GM23338 (cell line): Measurements from ENCODE around the gene ITGB5. TPM values are rescaled to one million over a fixed set of nuclear protein-coding genes. Genes with fewer than 3 reads are reported as not detected.

Experiments
- ATAC-seq: fragments of 200-7000 bp; cut with Tn5 transposase; 3 replicates; pipeline ENCODE4 v1.9.1; 2020
- DNase-seq: peaks from one replicate; pipeline ENCODE4 v3.0.0-alpha.2; 2015; ENCODE audit warnings: low spot score
- H2AFZ ChIP-seq: fragments of 200-600 bp; sonication (generic); 2 replicates; pipeline ENCODE4 v1.8.0; 2016; ENCODE audit warnings: antibody characterized with exemption, mild to moderate bottlenecking, moderate library complexity
- H3F3A ChIP-seq: fragments of 200-600 bp; sonication (generic); replicated peaks from 2 replicates; pipeline ENCODE4 v1.8.0; 2017; ENCODE audit warnings: antibody characterized with exemption, mixed run types, low read depth
- H3K27ac ChIP-seq: fragments of 200-600 bp; sonication (generic); 2 replicates; pipeline ENCODE4 v1.6.1; 2016; ENCODE audit warnings: low read depth
- H3K27me3 ChIP-seq: fragments of 200-600 bp; sonication (generic); 2 replicates; pipeline ENCODE4 v1.8.0; 2016; ENCODE audit warnings: mild to moderate bottlenecking, mixed run types, moderate library complexity; ENCODE audit not compliant: insufficient read depth
- H3K36me3 ChIP-seq: fragments of 200-600 bp; sonication (generic); 2 replicates; pipeline ENCODE4 v1.8.0; 2016; ENCODE audit warnings: mild to moderate bottlenecking; ENCODE audit not compliant: insufficient read depth
- H3K4me1 ChIP-seq: fragments of 200-600 bp; sonication (generic); 2 replicates; pipeline ENCODE4 v1.8.0; 2016; ENCODE audit warnings: mild to moderate bottlenecking, moderate library complexity; ENCODE audit not compliant: insufficient read depth
- H3K4me2 ChIP-seq: fragments of 200-600 bp; sonication (generic); 2 replicates; pipeline ENCODE4 v1.7.1; 2017; ENCODE audit warnings: mixed run types
- H3K4me3 ChIP-seq: fragments of 200-600 bp; sonication (generic); 2 replicates; pipeline ENCODE4 v1.6.1; 2016; ENCODE audit warnings: mixed run types
- H3K79me2 ChIP-seq: fragments of 200-600 bp; sonication (generic); replicated peaks from 2 replicates; pipeline ENCODE4 v1.8.0; 2017; ENCODE audit warnings: mild to moderate bottlenecking; ENCODE audit not compliant: insufficient read depth
- H3K9me2 ChIP-seq: fragments of 200-600 bp; sonication (generic); 2 replicates; pipeline ENCODE4 v1.8.0; 2017; ENCODE audit not compliant: insufficient read depth
- H4K20me1 ChIP-seq: fragments of 200-600 bp; sonication (generic); replicated peaks from 2 replicates; pipeline ENCODE4 v1.8.0; 2017; ENCODE audit warnings: mild to moderate bottlenecking; ENCODE audit not compliant: insufficient read depth
- H3K27ac Mint-ChIP-seq: 2 replicates; pipeline ENCODE4 v1.8.0; 2020; ENCODE audit warnings: inconsistent platforms, mild to moderate bottlenecking, moderate library complexity, mixed read lengths
- H3K27me3 Mint-ChIP-seq: 3 replicates; pipeline ENCODE4 v1.8.0; 2022; ENCODE audit warnings: low read depth, mild to moderate bottlenecking, moderate library complexity, mixed read lengths, inconsistent platforms; ENCODE audit not compliant: insufficient read depth, poor library complexity
- H3K36me3 Mint-ChIP-seq: 3 replicates; pipeline ENCODE4 v1.8.0; 2021; ENCODE audit warnings: low read depth, mild to moderate bottlenecking, inconsistent platforms, moderate library complexity, mixed read lengths
- H3K4me1 Mint-ChIP-seq: 3 replicates; pipeline ENCODE4 v1.8.0; 2020; ENCODE audit warnings: mild to moderate bottlenecking, inconsistent platforms, mixed read lengths
- H3K4me3 Mint-ChIP-seq: 3 replicates; pipeline ENCODE4 v1.8.0; 2021; ENCODE audit warnings: moderate library complexity, mild to moderate bottlenecking, inconsistent platforms, mixed read lengths
- H3K9me3 Mint-ChIP-seq: 3 replicates; pipeline ENCODE4 v1.8.0; 2020; ENCODE audit warnings: moderate library complexity, mild to moderate bottlenecking, inconsistent platforms, mixed read lengths
- CREB1 ChIP-seq: fragments of 250-450 bp; sonication (Bioruptor Pico); IDR thresholded peaks from 2 replicates; pipeline ENCODE4 v1.5.0; 2020; ENCODE audit warnings: low read depth, mild to moderate bottlenecking, moderate library complexity
- CTCF ChIP-seq, 2 experiments: fragments of 200-600 bp in 1 of 2; sonication (generic) in 1 of 2; conservative IDR thresholded peaks; 2 replicates each; pipeline versions ENCODE4 v1.5.1 to v1.6.1; 2016 to 2017; ENCODE audit warnings: antibody characterized with exemption in 2 of 2, low read depth in 2 of 2, mild to moderate bottlenecking in 2 of 2, moderate library complexity in 1 of 2
- ETS1 ChIP-seq: IDR thresholded peaks from 2 replicates; pipeline ENCODE4 v1.6.1; 2016; ENCODE audit warnings: antibody characterized with exemption
- EZH2 ChIP-seq: fragments of 200-600 bp; sonication (generic); IDR thresholded peaks from one replicate; pipeline ENCODE4 v1.8.0; 2017; ENCODE audit warnings: antibody characterized with exemption, mild to moderate bottlenecking, low read depth; ENCODE audit not compliant: unreplicated experiment
- EZH2phosphoT487 ChIP-seq: fragments of 200-600 bp; sonication (generic); IDR thresholded peaks from one replicate; pipeline ENCODE4 v1.8.1; 2018; ENCODE audit warnings: antibody characterized with exemption; ENCODE audit not compliant: unreplicated experiment
- JUNB ChIP-seq: IDR thresholded peaks from one replicate; pipeline ENCODE4 v1.6.1; 2016; ENCODE audit warnings: antibody characterized with exemption; ENCODE audit not compliant: unreplicated experiment
- NANOG ChIP-seq: IDR thresholded peaks from 2 replicates; pipeline ENCODE4 v1.6.1; 2016; ENCODE audit warnings: antibody characterized with exemption, borderline replicate concordance
- STAT1 ChIP-seq: IDR thresholded peaks from one replicate; pipeline ENCODE4 v1.6.1; 2016; ENCODE audit warnings: antibody characterized with exemption; ENCODE audit not compliant: unreplicated experiment
- ZNF114 ChIP-seq: fragments of 250-450 bp; sonication (Bioruptor Pico); IDR thresholded peaks from 2 replicates; pipeline ENCODE4 v1.5.0; 2020; ENCODE audit warnings: mild to moderate bottlenecking, moderate library complexity
- polyA plus RNA-seq: library from polyadenylated mRNA; unstranded; fragments of >200 nt; fragmentation: Nextera tagmentation; extraction: Ambion mirVana; gene quantifications from 2 replicates; pipeline ENCODE4 v1.2.1, GENCODE V29; 2016
- total RNA-seq: library from RNA; depleted of rRNA; stranded (reverse); fragments of >200 nt; shearing (Covaris generic); gene quantifications from 2 replicates; pipeline ENCODE4 v1.2.3, GENCODE V29; 2014
- TF ChIP-seq, protein P1 (sequence below): fragments of 250-450 bp; sonication (Bioruptor Pico); IDR thresholded peaks from 2 replicates; pipeline ENCODE4 v1.5.0; 2020; ENCODE audit warnings: mild to moderate bottlenecking, moderate library complexity
- TF ChIP-seq, protein P2 (sequence below): IDR thresholded peaks from one replicate; pipeline ENCODE4 v1.6.1; 2018; ENCODE audit warnings: antibody characterized with exemption; ENCODE audit not compliant: unreplicated experiment

Gene ITGB5
- total and polyA plus RNA-seq, 2 experiments from 2014 or later, result 68.2 to 269 TPM

GRCh38 chr3:124856677-124857076 is 30.5 kb downstream of the ITGB5 start:
- ATAC-seq (no peak), DNase-seq (no peak)
- Mint-ChIP-seq H3K27ac (no peak overlapping the region), H3K4me1 (peaks cover 26% of the 10 kb centered on the region), H3K9me3 (no peaks in the 10 kb centered on the region), H3K27me3 (no peaks in the 10 kb centered on the region), H3K4me3 (no peak overlapping the region), H3K36me3 (peaks cover 44% of the 10 kb centered on the region)
- no peak overlapping the region for H3K4me3 ChIP-seq
- H3K4me1 ChIP-seq, result peaks cover 15% of the 10 kb centered on the region
- no peak overlapping the region for H3K4me2 ChIP-seq
- no peaks in the 10 kb centered on the region for H3K27me3 ChIP-seq
- H3K27ac ChIP-seq, result no peak overlapping the region
- TF ChIP-seq, protein P1, sequence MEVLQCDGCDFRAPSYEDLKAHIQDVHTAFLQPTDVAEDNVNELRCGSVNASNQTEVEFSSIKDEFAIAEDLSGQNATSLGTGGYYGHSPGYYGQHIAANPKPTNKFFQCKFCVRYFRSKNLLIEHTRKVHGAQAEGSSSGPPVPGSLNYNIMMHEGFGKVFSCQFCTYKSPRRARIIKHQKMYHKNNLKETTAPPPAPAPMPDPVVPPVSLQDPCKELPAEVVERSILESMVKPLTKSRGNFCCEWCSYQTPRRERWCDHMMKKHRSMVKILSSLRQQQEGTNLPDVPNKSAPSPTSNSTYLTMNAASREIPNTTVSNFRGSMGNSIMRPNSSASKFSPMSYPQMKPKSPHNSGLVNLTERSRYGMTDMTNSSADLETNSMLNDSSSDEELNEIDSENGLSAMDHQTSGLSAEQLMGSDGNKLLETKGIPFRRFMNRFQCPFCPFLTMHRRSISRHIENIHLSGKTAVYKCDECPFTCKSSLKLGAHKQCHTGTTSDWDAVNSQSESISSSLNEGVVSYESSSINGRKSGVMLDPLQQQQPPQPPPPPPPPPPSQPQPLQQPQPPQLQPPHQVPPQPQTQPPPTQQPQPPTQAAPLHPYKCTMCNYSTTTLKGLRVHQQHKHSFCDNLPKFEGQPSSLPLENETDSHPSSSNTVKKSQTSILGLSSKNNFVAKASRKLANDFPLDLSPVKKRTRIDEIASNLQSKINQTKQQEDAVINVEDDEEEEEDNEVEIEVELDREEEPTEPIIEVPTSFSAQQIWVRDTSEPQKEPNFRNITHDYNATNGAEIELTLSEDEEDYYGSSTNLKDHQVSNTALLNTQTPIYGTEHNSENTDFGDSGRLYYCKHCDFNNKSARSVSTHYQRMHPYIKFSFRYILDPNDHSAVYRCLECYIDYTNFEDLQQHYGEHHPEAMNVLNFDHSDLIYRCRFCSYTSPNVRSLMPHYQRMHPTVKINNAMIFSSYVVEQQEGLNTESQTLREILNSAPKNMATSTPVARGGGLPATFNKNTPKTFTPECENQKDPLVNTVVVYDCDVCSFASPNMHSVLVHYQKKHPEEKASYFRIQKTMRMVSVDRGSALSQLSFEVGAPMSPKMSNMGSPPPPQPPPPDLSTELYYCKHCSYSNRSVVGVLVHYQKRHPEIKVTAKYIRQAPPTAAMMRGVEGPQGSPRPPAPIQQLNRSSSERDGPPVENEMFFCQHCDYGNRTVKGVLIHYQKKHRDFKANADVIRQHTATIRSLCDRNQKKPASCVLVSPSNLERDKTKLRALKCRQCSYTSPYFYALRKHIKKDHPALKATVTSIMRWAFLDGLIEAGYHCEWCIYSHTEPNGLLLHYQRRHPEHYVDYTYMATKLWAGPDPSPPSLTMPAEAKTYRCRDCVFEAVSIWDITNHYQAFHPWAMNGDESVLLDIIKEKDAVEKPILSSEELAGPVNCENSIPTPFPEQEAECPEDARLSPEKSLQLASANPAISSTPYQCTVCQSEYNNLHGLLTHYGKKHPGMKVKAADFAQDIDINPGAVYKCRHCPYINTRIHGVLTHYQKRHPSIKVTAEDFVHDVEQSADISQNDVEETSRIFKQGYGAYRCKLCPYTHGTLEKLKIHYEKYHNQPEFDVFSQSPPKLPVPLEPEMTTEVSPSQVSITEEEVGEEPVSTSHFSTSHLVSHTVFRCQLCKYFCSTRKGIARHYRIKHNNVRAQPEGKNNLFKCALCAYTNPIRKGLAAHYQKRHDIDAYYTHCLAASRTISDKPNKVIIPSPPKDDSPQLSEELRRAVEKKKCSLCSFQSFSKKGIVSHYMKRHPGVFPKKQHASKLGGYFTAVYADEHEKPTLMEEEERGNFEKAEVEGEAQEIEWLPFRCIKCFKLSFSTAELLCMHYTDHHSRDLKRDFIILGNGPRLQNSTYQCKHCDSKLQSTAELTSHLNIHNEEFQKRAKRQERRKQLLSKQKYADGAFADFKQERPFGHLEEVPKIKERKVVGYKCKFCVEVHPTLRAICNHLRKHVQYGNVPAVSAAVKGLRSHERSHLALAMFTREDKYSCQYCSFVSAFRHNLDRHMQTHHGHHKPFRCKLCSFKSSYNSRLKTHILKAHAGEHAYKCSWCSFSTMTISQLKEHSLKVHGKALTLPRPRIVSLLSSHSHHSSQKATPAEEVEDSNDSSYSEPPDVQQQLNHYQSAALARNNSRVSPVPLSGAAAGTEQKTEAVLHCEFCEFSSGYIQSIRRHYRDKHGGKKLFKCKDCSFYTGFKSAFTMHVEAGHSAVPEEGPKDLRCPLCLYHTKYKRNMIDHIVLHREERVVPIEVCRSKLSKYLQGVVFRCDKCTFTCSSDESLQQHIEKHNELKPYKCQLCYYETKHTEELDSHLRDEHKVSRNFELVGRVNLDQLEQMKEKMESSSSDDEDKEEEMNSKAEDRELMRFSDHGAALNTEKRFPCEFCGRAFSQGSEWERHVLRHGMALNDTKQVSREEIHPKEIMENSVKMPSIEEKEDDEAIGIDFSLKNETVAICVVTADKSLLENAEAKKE (CRISPR knock-in tag), result no peak
- TF ChIP-seq, protein P2, sequence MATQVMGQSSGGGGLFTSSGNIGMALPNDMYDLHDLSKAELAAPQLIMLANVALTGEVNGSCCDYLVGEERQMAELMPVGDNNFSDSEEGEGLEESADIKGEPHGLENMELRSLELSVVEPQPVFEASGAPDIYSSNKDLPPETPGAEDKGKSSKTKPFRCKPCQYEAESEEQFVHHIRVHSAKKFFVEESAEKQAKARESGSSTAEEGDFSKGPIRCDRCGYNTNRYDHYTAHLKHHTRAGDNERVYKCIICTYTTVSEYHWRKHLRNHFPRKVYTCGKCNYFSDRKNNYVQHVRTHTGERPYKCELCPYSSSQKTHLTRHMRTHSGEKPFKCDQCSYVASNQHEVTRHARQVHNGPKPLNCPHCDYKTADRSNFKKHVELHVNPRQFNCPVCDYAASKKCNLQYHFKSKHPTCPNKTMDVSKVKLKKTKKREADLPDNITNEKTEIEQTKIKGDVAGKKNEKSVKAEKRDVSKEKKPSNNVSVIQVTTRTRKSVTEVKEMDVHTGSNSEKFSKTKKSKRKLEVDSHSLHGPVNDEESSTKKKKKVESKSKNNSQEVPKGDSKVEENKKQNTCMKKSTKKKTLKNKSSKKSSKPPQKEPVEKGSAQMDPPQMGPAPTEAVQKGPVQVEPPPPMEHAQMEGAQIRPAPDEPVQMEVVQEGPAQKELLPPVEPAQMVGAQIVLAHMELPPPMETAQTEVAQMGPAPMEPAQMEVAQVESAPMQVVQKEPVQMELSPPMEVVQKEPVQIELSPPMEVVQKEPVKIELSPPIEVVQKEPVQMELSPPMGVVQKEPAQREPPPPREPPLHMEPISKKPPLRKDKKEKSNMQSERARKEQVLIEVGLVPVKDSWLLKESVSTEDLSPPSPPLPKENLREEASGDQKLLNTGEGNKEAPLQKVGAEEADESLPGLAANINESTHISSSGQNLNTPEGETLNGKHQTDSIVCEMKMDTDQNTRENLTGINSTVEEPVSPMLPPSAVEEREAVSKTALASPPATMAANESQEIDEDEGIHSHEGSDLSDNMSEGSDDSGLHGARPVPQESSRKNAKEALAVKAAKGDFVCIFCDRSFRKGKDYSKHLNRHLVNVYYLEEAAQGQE, result no peak
- TF ChIP-seq JUNB, result no peak
- TF ChIP-seq STAT1, result no peak
- TF ChIP-seq ZNF114, result no peak
- no peak for TF ChIP-seq ETS1
- no peak for TF ChIP-seq EZH2phosphoT487
- no peak for TF ChIP-seq NANOG
- TF ChIP-seq EZH2, result no peak
- no peak for TF ChIP-seq CREB1
- TF ChIP-seq CTCF (conservative IDR thresholded peaks at IDR 0.05; ENCODE audit: low read depth in 2 of 2), result no peak
- peaks cover 87% of the 10 kb centered on the region for H3K79me2 ChIP-seq
- no peaks in the 10 kb centered on the region for H3K9me2 ChIP-seq
- peaks cover 6% of the 10 kb centered on the region for H3K36me3 ChIP-seq
- no peak overlapping the region for H2AFZ ChIP-seq
- peaks cover 30% of the 10 kb centered on the region; the same call in 1 of the 2 replicates for H4K20me1 ChIP-seq
- no peaks in the 10 kb centered on the region for H3F3A ChIP-seq
